Skeletal muscle satellite cell (primary cell): Measurements from ENCODE around the gene WASHC2A. TPM values are rescaled to one million over a fixed set of nuclear protein-coding genes. Genes with fewer than 3 reads are reported as not detected.
"Not testable (repeated sequence)": the region's sequence is repeated elsewhere in the genome, so short reads cannot be mapped to it uniquely, and the experiment has no call there.

Source experiments
- H3K27me3 ChIP-seq: 2 replicates; pipeline ENCODE4 v1.7.0; 2013; ENCODE audit warnings: low read length; ENCODE audit not compliant: control insufficient read depth, insufficient read depth
- H3K36me3 ChIP-seq: 2 replicates; pipeline ENCODE4 v1.7.0; 2013; ENCODE audit warnings: mild to moderate bottlenecking, control low read depth, low read length; ENCODE audit not compliant: insufficient read depth
- H3K4me1 ChIP-seq: 2 replicates; pipeline ENCODE4 v1.7.0; 2013; ENCODE audit warnings: low read length; ENCODE audit not compliant: control insufficient read depth, insufficient read depth
- H3K4me2 ChIP-seq: 2 replicates; pipeline ENCODE4 v1.7.0; 2013; ENCODE audit warnings: mild to moderate bottlenecking, low read length
- H3K4me3 ChIP-seq: 2 replicates; pipeline ENCODE4 v1.7.0; 2013; ENCODE audit warnings: low read length
- H3K9ac ChIP-seq: 2 replicates; pipeline ENCODE4 v1.7.0; 2013; ENCODE audit warnings: mild to moderate bottlenecking, low read depth, low read length, moderate library complexity
- H3K9me3 ChIP-seq: replicated peaks from 2 replicates; pipeline ENCODE4 v1.7.0; 2013; ENCODE audit warnings: mild to moderate bottlenecking, control low read depth, low read length
- total RNA-seq: library from RNA; depleted of rRNA; stranded (reverse); fragments of >200 nt; gene quantifications from 2 replicates; pipeline ENCODE4 v1.2.3, GENCODE V29; 2012; rRNA removed

Gene WASHC2A, protein sequence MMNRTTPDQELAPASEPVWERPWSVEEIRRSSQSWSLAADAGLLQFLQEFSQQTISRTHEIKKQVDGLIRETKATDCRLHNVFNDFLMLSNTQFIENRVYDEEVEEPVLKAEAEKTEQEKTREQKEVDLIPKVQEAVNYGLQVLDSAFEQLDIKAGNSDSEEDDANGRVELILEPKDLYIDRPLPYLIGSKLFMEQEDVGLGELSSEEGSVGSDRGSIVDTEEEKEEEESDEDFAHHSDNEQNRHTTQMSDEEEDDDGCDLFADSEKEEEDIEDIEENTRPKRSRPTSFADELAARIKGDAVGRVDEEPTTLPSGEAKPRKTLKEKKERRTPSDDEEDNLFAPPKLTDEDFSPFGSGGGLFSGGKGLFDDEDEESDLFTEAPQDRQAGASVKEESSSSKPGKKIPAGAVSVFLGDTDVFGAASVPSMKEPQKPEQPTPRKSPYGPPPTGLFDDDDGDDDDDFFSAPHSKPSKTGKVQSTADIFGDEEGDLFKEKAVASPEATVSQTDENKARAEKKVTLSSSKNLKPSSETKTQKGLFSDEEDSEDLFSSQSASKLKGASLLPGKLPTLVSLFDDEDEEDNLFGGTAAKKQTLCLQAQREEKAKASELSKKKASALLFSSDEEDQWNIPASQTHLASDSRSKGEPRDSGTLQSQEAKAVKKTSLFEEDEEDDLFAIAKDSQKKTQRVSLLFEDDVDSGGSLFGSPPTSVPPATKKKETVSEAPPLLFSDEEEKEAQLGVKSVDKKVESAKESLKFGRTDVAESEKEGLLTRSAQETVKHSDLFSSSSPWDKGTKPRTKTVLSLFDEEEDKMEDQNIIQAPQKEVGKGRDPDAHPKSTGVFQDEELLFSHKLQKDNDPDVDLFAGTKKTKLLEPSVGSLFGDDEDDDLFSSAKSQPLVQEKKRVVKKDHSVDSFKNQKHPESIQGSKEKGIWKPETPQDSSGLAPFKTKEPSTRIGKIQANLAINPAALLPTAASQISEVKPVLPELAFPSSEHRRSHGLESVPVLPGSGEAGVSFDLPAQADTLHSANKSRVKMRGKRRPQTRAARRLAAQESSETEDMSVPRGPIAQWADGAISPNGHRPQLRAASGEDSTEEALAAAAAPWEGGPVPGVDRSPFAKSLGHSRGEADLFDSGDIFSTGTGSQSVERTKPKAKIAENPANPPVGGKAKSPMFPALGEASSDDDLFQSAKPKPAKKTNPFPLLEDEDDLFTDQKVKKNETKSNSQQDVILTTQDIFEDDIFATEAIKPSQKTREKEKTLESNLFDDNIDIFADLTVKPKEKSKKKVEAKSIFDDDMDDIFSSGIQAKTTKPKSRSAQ (N-terminal part only)
- total RNA-seq = 31.9 and 34.5 TPM in 2 replicates

DNA sequence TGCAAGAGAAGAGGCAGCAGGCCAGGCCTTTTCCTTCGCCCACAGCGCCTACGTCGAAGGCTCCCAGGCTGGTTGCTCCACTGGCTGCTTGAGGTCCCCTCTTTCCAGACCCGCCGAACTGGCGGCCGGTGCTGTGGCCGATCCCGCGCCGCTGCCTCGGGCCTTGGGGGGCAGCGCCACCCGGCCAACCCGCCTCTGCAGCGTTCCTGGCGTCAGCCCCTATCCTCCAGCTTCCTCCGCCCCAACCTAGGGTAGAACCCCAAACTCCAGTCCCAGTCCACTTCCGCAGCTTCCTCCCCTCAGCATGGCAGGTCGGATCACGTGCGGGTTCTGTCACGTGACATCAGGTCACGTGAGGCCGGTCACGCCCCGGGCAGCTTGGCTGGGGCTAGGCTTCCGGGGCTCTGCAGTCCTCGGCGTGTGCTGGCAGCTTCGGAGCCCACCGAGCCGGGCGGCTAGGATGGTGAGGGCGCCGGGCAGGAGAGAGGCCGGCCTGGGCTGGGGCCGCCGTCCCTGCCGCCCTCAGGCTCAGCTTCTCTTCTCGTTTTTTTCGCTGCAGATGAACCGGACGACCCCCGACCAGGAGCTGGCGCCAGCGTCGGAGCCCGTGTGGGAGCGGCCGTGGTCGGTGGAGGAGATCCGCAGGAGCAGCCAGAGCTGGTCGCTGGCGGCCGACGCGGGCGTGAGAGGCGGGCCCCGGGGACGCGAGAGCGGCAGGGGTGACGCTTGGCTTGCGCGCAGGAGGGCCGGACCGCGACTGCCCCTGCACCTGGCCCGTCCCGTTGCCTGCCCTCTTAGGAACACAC lies at the start of gene WASHC2A:
TSS of gene WASHC2A (plus strand) at position 409 of the 806 bp plus-strand sequence. CDS start at position 461, 52 bp downstream.
- H3K27me3 ChIP-seq, H3K9me3 ChIP-seq, H3K36me3 ChIP-seq, H3K4me1 ChIP-seq: not testable (repeated sequence)
- Histone ChIP-seq H3K9ac (peak within 1 kb of the TSS; percentile 90), H3K4me3 (peak within 1 kb of the TSS; percentile 93), H3K4me2 (peak within 1 kb of the TSS; percentile 80)

DNA sequence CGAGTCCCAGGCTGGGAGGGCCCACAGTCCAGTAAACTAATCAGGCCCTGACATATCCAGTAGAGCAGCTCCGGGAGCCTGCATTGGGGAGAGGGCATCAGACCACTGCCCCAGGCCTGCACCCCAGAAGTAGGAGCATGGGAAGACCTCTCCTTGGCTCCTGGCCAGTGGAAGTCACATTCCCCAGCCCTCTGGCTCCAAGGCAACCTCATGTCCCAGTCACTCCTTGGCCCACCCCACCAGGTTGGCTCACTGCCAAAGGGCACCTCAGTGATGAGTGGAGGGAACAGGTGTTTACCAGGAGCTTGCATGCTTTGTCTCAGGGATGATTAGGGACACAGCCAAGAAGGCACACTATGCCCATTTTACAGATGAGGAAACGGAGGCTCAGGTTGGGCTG lies 48.5 kb upstream of the WASHC2A start:
- not testable (repeated sequence) for H3K9ac ChIP-seq, H3K9me3 ChIP-seq, H3K4me2 ChIP-seq, H3K36me3 ChIP-seq, H3K4me3 ChIP-seq, H3K27me3 ChIP-seq
- H3K4me1 ChIP-seq = peaks cover 11% of the 10 kb centered on the region

DNA sequence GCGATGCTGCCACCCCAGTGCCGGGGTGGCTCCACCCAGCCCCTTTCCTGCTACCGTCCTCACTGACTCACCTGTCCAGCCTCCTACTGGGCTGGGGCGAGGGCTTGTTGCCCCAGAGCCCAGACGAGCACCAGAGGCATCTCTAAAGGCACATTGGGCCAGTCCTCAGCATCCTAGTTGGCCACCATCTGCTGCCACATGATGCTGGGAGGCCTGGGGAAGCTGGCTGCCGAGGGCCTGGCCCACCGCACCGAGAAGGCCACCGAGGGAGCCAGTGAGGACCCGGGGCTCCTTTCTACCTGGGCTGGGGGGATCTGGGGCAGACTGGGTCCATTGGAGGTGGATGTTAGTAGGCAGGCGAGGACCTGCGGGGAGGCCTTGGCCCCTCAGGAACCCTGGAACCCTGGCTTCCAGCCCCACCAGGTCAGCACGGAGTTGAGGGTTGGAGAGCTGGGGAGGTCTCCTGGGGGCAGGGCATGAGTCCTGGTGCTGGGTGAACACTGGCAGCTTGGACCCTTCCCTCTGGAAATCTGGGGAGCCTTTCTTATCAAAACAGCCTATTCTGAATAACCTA lies 47.2 kb upstream of the WASHC2A start:
- H3K27me3 ChIP-seq, H3K9ac ChIP-seq, H3K36me3 ChIP-seq, H3K9me3 ChIP-seq, H3K4me3 ChIP-seq, H3K4me2 ChIP-seq: not testable (repeated sequence)
- H3K4me1 ChIP-seq = peaks cover 11% of the 10 kb centered on the region

DNA sequence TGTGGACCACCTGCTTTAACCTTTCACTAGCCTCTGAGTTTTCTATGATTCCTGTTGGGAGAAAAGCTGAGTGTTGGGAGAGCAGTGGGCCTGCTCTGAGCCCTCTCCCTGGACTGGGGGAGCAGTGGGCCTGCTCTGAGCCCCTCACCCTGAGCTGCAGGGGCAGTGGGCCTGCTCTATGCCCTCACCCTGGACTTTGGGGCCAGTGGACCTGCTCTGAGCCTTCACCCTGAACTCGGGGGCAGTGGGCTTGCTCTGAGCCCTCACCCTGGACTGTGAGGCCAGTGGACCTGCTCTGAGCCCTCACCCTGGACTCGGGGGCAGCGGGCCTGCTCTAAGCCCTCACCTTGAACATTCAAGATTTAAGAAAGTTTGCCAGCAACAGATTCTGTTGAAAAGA lies 46.1 kb upstream of the WASHC2A start:
- H3K4me1 ChIP-seq = peaks cover 11% of the 10 kb centered on the region
- no peaks in the 10 kb centered on the region for H3K9me3 ChIP-seq
- peaks cover 18% of the 10 kb centered on the region for H3K27me3 ChIP-seq
- H3K9ac ChIP-seq = no peak overlapping the region
- no peak overlapping the region for H3K4me3 ChIP-seq
- H3K4me2 ChIP-seq = no peak overlapping the region
- H3K36me3 ChIP-seq = no peaks in the 10 kb centered on the region

DNA sequence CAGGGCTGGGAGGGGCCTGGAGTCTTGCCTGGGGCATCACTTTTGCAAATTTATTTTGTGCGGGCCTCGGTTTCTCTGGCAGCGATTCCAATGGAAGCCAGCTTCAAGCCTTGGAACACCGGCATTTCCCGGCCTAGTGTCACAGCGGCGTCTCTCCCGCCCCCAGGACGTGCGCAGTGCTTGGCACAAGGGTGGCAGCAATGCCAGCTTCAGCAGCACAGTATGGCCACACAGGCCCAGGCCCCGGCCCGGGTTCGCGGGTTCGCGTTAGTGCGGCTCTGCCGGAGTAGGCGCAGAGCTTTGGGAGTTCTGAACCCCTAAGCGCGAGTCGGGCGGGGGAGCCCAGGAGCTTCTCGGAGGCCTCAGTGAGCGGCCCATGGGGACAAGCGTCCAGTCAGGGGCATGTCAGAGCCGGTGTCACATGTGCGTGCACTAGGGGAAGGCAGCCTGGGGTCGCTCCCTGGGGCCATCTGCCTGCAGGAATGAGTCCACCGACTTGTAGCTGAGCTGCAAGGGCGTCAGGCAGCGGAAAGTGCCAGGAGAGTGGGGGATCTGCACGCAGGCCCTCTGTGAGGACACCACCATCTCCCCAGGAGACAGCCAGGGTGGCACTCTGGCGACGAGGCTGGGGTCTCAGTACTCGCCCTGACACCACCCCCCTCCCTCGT lies 42.9 kb upstream of the WASHC2A start:
- H3K9me3 ChIP-seq, H3K9ac ChIP-seq, H3K36me3 ChIP-seq, H3K4me3 ChIP-seq, H3K4me2 ChIP-seq, H3K4me1 ChIP-seq: not testable (repeated sequence)
- peaks cover 34% of the 10 kb centered on the region for H3K27me3 ChIP-seq

DNA sequence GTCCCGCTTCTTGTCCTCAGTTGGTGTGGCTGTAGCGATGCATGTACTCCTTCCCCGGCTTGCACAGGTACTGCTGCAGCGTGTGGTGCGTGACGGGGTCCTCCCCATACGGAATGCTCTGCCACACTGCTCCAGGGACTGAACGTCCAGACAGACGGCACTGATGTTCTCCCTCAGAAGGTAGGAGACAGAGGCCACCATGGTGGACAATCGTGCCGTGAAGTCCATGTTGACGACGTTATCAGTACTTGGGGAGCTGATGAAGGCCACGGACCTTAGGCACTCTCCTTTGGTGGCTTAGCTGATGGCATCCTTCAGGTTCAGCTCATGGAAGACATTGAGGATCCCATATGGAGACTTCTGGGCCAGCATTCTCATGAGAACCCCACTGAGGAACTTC lies 42.1 kb upstream of the WASHC2A start:
- no peak overlapping the region for H3K4me2 ChIP-seq
- H3K4me1 ChIP-seq = no peaks in the 10 kb centered on the region
- no peak overlapping the region for H3K9ac ChIP-seq
- H3K36me3 ChIP-seq = no peaks in the 10 kb centered on the region
- peaks cover 35% of the 10 kb centered on the region for H3K27me3 ChIP-seq
- no peaks in the 10 kb centered on the region for H3K9me3 ChIP-seq
- H3K4me3 ChIP-seq = no peak overlapping the region

DNA sequence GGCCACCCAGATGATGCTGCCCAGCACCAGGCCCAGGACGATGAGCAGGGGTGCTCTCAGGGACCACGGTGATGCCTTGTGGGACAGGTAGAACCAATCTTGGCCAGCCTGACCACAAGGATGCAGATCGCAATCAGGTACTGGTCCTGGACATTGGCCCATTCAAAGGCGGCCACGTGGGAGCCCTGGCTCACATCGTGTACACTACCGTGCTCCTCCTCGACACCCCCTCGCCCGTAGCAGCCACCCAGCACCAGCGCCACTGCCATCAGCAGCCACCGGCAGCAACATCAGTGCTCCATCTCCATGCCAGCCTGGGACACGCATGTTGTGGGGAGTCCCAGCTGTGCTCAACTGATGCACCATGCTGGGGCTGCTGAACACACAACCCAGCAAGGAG lies 40.6 kb upstream of the WASHC2A start:
- no peaks in the 10 kb centered on the region for H3K4me1 ChIP-seq
- H3K9ac ChIP-seq = no peak overlapping the region
- no peaks in the 10 kb centered on the region for H3K36me3 ChIP-seq
- no peaks in the 10 kb centered on the region for H3K9me3 ChIP-seq
- no peak overlapping the region for H3K4me2 ChIP-seq
- no peak overlapping the region for H3K4me3 ChIP-seq
- H3K27me3 ChIP-seq = peaks cover 35% of the 10 kb centered on the region

DNA sequence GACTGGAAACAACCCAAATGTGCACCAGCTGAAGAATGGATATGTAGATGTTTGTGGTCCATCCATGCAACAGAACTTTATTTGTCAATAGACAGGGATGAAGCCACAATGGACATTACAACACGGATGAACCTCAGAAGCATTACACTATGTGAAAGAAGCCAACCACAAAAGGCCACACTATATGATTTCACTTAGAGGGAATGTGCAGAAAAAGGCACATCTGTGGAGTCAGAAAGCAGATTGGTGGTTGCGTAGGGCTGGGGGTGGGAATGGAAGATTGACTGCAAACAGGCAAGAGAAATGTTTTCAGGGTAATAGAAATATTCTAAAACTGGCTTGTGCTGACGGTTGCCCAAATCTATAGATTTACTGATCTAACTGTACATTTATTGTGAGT lies 34.3 kb upstream of the WASHC2A start:
- no peaks in the 10 kb centered on the region for H3K9me3 ChIP-seq
- H3K4me3 ChIP-seq = no peak overlapping the region
- no peak overlapping the region for H3K9ac ChIP-seq
- no peaks in the 10 kb centered on the region for H3K4me1 ChIP-seq
- no peaks in the 10 kb centered on the region for H3K36me3 ChIP-seq
- H3K27me3 ChIP-seq = peaks cover 14% of the 10 kb centered on the region
- H3K4me2 ChIP-seq = no peak overlapping the region

DNA sequence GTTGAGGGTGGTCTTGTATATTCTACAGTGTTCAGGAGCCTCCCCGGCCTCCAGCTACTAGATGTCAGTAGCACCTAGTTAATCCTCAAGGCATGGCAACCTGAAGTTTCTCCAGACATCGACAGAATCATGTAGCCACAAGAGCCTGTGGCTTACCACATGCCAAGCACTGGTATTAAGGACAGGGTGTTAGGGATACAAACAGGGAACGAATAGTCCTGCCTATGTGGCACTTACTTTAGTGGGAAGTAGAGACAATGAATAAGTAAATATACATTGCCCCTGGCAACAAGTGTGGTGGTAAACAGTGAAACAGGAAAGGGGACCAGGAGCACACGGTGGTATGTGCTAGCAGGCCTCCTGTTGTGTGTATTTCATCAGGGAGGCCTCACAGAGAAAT lies 32.4 kb upstream of the WASHC2A start:
- not testable (repeated sequence) for H3K9ac ChIP-seq, H3K9me3 ChIP-seq, H3K4me3 ChIP-seq, H3K4me2 ChIP-seq, H3K27me3 ChIP-seq, H3K4me1 ChIP-seq, H3K36me3 ChIP-seq

DNA sequence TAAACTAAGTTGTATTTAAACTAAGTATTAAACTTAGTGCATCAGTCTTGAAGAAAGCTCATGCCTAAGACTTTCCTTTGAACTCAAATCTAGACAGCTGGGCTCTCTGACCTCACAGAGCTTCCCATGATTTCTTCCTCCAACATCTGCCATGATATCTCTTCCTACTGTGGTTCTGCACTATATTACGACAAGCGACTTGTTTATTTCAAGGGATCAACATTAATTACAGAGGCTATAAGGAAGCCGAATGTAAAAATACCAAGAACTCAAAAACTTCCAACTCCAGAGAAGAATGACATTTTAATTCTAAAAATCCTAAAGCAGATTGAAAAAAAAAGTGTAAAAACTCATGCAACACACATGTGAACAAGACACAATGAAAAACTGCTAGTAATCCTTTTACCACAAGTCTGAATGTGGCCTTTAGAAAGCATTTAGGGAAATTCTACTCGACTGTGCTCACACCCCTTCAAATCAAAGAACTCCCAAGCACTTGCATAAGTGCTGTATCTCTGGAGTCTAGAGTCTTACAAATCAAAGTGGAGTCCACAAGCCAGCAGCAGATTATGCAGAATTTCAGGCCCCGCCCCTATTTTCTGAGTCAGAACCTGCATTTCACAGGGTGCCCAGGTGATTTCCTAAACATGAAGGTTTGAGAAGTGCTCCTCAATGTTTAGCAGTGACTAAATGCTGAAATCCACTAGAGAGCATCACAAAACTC lies 22.7 kb upstream of the WASHC2A start:
- Histone ChIP-seq H3K36me3 (no peaks in the 10 kb centered on the region), H3K9ac (no peak overlapping the region), H3K4me3 (no peak overlapping the region), H3K27me3 (peaks cover 6% of the 10 kb centered on the region), H3K4me1 (no peaks in the 10 kb centered on the region), H3K9me3 (no peaks in the 10 kb centered on the region), H3K4me2 (no peak overlapping the region)
